ENCODE measurements around the gene CACNA1B. TPM values are rescaled to one million over a fixed set of nuclear protein-coding genes. Genes with fewer than 3 reads are reported as not detected.

CACNA1B gene
- total RNA-seq, 1 experiment from 2014 or later: 7.8 TPM

- Mint-ChIP-seq H3K4me3 (no peak overlapping the region; a peak in 1 of 5 replicates), H3K4me1 (peaks cover 2 to 4% of the 10 kb centered on the region in 2 experiments; a peak in 3 of 4 replicates), H3K36me3 (ENCODE audit: insufficient read depth in 1 of 3, low read depth in 3 of 3) (peaks cover 16 to 22% (median 18%) of the 10 kb centered on the region in 3 experiments; a peak in 6 of 7 replicates), H3K27ac (peak overlapping the region in 1 of 3 experiments; percentile 27; a peak in 1 of 7 replicates), H3K9me3 (peaks cover 7 to 21% of the 10 kb centered on the region in 2 experiments; a peak in 4 of 5 replicates), H3K27me3 (ENCODE audit: low read depth) (no peaks in the 10 kb centered on the region)
- Histone ChIP-seq H3K79me2 (ENCODE audit: insufficient read depth, low read length) (no peaks in the 10 kb centered on the region), H2AK5ac (ENCODE audit: insufficient read length, low read length) (no peak overlapping the region), H3K23me2 (ENCODE audit: insufficient read length, low read depth, low read length, poor library complexity, severe bottlenecking) (no peaks in the 10 kb centered on the region), H3K9me3 (ENCODE audit: control insufficient read depth, low read depth, low read length) (no peaks in the 10 kb centered on the region), H3K27me3 (ENCODE audit: insufficient read depth, low read length) (no peaks in the 10 kb centered on the region), H4K91ac (ENCODE audit: insufficient read length, low read depth, low read length) (no peak overlapping the region), H2BK15ac (ENCODE audit: low read depth, low read length) (no peak overlapping the region), H3T11ph (ENCODE audit: low read length) (no peak overlapping the region), H3K4me1 (ENCODE audit: insufficient read depth, low read length) (no peaks in the 10 kb centered on the region), H2BK120ac (ENCODE audit: low read depth, low read length, poor library complexity, severe bottlenecking) (no peak overlapping the region), H3K4ac (ENCODE audit: low read depth, low read length) (no peak overlapping the region), H3K18ac (ENCODE audit: insufficient read length, low read depth, low read length) (no peak overlapping the region), H3K14ac (ENCODE audit: insufficient read depth, low read length) (no peak overlapping the region), H3K27ac (ENCODE audit: insufficient read length, low read depth, low read length) (no peak overlapping the region), H3K9ac (ENCODE audit: extremely low read depth, insufficient read length, low read length) (no peak overlapping the region), H4K5ac (ENCODE audit: insufficient read length, low read depth, low read length) (no peak overlapping the region), H4K20me1 (ENCODE audit: control insufficient read depth, insufficient read depth, insufficient read length) (no peaks in the 10 kb centered on the region), H3K4me2 (ENCODE audit: insufficient read depth, insufficient read length, low read length) (no peak overlapping the region), H2BK5ac (ENCODE audit: insufficient read length, low read length) (no peak overlapping the region), H3K79me1 (ENCODE audit: insufficient read depth, low read depth, low read length, poor library complexity, severe bottlenecking) (no peaks in the 10 kb centered on the region), H3K23ac (ENCODE audit: insufficient read length, low read depth, low read length) (no peak overlapping the region), H2AFZ (ENCODE audit: low read length) (no peak overlapping the region), H2BK12ac (ENCODE audit: insufficient read length, low read depth, low read length) (no peak overlapping the region), H4K8ac (replicated peaks; ENCODE audit: insufficient read length, low read depth, low read length) (no peak overlapping the region), H3K56ac (ENCODE audit: insufficient read length, low read depth, low read length) (no peak overlapping the region), H2BK20ac (ENCODE audit: low read depth, low read length, poor library complexity, severe bottlenecking) (no peak overlapping the region)
- DNase-seq: peak; percentile 20
- no peak for TF ChIP-seq CTCF (conservative IDR thresholded peaks at IDR 0.05)
- WGBS (ENCODE audit: extremely low coverage, insufficient read length, low lambda C conversion rate): no CpG with 5 or more reads among the region's 22 CpGs
Observed at GRCh38 chr9:138098908-138099791, 221.6 kb downstream of the CACNA1B start.
